ENCODE results near the gene KRTAP10-5.
"Not testable (repeated sequence)": the region's sequence is repeated elsewhere in the genome, so short reads cannot be mapped to it uniquely, and the experiment has no call there.

KRTAP10-5 gene

DNA sequence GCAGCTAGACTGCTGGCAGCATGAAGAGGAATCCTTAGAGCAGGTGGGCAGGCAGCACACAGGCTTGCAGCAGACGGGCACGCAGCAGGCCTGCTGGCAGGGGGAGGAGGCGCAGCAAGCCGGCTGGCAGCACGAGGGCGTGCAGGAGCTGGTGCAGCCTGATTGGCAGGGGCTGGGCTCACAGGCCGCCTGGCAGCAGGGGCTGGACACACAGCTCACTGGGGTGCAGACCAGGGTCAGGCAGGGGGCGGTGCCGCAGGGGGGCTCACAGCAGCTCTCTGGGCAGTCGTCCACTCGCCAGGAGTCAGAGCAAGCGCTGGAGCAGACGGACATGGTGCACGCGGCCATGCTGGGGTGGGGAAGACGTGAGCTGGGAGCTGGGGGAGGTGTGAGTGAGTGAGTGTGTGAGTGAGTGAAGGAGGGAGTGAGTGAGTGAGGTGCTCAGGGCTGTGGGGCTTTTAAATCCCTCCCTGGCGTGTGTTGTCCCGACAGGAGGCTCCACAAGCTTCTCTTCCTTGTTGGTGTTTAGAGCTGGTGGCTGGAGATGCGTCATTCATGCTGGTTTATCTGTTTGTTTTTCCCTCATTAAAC is at the start of gene KRTAP10-5:
KRTAP10-5 (minus strand) TSS at position 374 of the 591 bp plus-strand sequence; CDS start at position 348, 26 bp downstream.
- H3K27ac ChIP-seq (ENCODE audit: low read depth, low read length); H3K27me3 ChIP-seq (ENCODE audit: control insufficient read depth in 5 of 5, insufficient read depth in 4 of 5, low read length in 5 of 5); H3K36me3 ChIP-seq (ENCODE audit: control insufficient read depth in 5 of 5, insufficient read depth in 5 of 5, low read length in 5 of 5); H3K9ac ChIP-seq (ENCODE audit: low read length in 5 of 5); H3K4me1 ChIP-seq (ENCODE audit: control insufficient read depth in 5 of 5, insufficient read depth in 5 of 5, low read length in 5 of 5); H3K4me3 ChIP-seq (ENCODE audit: low read depth in 1 of 5, low read length in 5 of 5): not testable (repeated sequence)
- H3K9me3 ChIP-seq (ENCODE audit: control insufficient read depth in 5 of 5, low read length in 5 of 5) = peaks cover 7 to 33% (median 29%) of the 10 kb centered on the region in 5 donors

GRCh38 chr21:44628707-44629391 is 48.4 kb upstream of the KRTAP10-5 start:
- Histone ChIP-seq H3K4me3 (ENCODE audit: low read depth in 1 of 5, low read length in 5 of 5) (no peak overlapping the region), H3K4me1 (ENCODE audit: control insufficient read depth in 5 of 5, insufficient read depth in 5 of 5, low read length in 5 of 5) (peaks cover 0 to 4% (median 0%) of the 10 kb centered on the region in 5 donors), H3K9me3 (ENCODE audit: control insufficient read depth in 5 of 5, low read length in 5 of 5) (peaks cover 7 to 32% (median 22%) of the 10 kb centered on the region in 5 donors), H3K9ac (ENCODE audit: low read length in 5 of 5) (no peak overlapping the region), H3K27ac (ENCODE audit: low read depth, low read length) (no peak overlapping the region), H3K27me3 (ENCODE audit: control insufficient read depth in 5 of 5, insufficient read depth in 4 of 5, low read length in 5 of 5) (peaks cover 12 to 29% (median 19%) of the 10 kb centered on the region in 5 donors), H3K36me3 (ENCODE audit: control insufficient read depth in 5 of 5, insufficient read depth in 5 of 5, low read length in 5 of 5) (no peaks in the 10 kb centered on the region)

- peaks cover 11 to 41% (median 26%) of the 10 kb centered on the region in 5 donors for H3K9me3 ChIP-seq (ENCODE audit: control insufficient read depth in 5 of 5, low read length in 5 of 5)
These were observed 47.4 kb upstream of the KRTAP10-5 start for GRCh38 chr21:44627831-44628233.

DNA sequence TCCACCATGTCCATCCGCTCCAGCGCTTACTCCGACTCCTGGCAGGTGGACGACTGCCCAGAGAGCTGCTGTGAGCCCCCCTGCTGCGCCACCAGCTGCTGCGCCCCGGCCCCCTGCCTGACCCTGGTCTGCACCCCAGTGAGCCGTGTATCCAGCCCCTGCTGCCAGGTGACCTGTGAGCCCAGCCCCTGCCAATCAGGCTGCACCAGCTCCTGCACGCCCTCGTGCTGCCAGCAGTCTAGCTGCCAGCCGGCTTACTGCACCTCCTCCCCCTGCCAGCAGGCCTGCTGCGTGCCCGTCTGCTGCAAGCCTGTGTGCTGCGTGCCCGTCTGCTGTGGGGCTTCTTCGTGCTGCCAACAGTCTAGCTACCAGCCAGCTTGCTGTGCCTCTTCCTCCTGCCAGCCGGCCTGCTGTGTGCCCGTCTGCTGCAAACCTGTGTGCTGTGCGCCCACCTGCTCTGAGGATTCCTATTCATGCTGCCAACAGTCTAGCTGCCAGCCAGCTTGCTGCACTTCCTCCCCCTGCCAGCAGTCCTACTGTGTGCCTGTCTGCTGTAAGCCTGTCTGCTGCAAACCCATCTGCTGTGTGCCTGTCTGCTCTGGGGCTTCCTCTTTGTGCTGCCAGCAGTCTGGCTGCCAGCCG is 46.9 kb upstream of the KRTAP10-5 start:
- not testable (repeated sequence) for H3K27ac ChIP-seq (ENCODE audit: low read depth, low read length); H3K36me3 ChIP-seq (ENCODE audit: control insufficient read depth in 5 of 5, insufficient read depth in 5 of 5, low read length in 5 of 5); H3K4me3 ChIP-seq (ENCODE audit: low read depth in 1 of 5, low read length in 5 of 5); H3K4me1 ChIP-seq (ENCODE audit: control insufficient read depth in 5 of 5, insufficient read depth in 5 of 5, low read length in 5 of 5); H3K9ac ChIP-seq (ENCODE audit: low read length in 5 of 5)
- Histone ChIP-seq H3K27me3 (ENCODE audit: control insufficient read depth in 5 of 5, insufficient read depth in 4 of 5, low read length in 5 of 5) (peaks cover 12 to 29% (median 19%) of the 10 kb centered on the region in 5 donors), H3K9me3 (ENCODE audit: control insufficient read depth in 5 of 5, low read length in 5 of 5) (peaks cover 11 to 44% (median 29%) of the 10 kb centered on the region in 5 donors)

More at GRCh38 chr21:44627831-44628233, 47.4 kb upstream of the KRTAP10-5 start:
- not testable (repeated sequence) for H3K4me1 ChIP-seq (ENCODE audit: control insufficient read depth in 5 of 5, insufficient read depth in 5 of 5, low read length in 5 of 5); H3K36me3 ChIP-seq (ENCODE audit: control insufficient read depth in 5 of 5, insufficient read depth in 5 of 5, low read length in 5 of 5); H3K4me3 ChIP-seq (ENCODE audit: low read depth in 1 of 5, low read length in 5 of 5); H3K9ac ChIP-seq (ENCODE audit: low read length in 5 of 5); H3K27ac ChIP-seq (ENCODE audit: low read depth, low read length)
- peaks cover 12 to 29% (median 19%) of the 10 kb centered on the region in 5 donors for H3K27me3 ChIP-seq (ENCODE audit: control insufficient read depth in 5 of 5, insufficient read depth in 4 of 5, low read length in 5 of 5)

- H3K4me3 ChIP-seq (ENCODE audit: low read depth in 1 of 5, low read length in 5 of 5) = no peak within 1 kb of the TSS
- H3K9me3 ChIP-seq (ENCODE audit: control insufficient read depth in 5 of 5, low read length in 5 of 5) = peaks cover 11 to 39% (median 24%) of the 10 kb centered on the region in 5 donors
- peaks cover 12 to 29% (median 19%) of the 10 kb centered on the region in 5 donors for H3K27me3 ChIP-seq (ENCODE audit: control insufficient read depth in 5 of 5, insufficient read depth in 4 of 5, low read length in 5 of 5)
- H3K4me1 ChIP-seq (ENCODE audit: control insufficient read depth in 5 of 5, insufficient read depth in 5 of 5, low read length in 5 of 5) = peaks cover 0 to 4% (median 0%) of the 10 kb centered on the region in 5 donors
- H3K36me3 ChIP-seq (ENCODE audit: control insufficient read depth in 5 of 5, insufficient read depth in 5 of 5, low read length in 5 of 5) = no peaks in the 10 kb centered on the region
- no peak within 1 kb of the TSS for H3K27ac ChIP-seq (ENCODE audit: low read depth, low read length)
- no peak within 1 kb of the TSS for H3K9ac ChIP-seq (ENCODE audit: low read length in 5 of 5)
These were observed 46.3 kb upstream of the KRTAP10-5 start, which contains the start of gene KRTAP10-9 for GRCh38 chr21:44626673-44627143. Gene KRTAP10-9 (plus strand): TSS chr21:44627093. CDS start chr21:44627172, 79 bp downstream.

- Histone ChIP-seq H3K4me1 (ENCODE audit: control insufficient read depth in 5 of 5, insufficient read depth in 5 of 5, low read length in 5 of 5) (peaks cover 0 to 4% (median 0%) of the 10 kb centered on the region in 5 donors), H3K27me3 (ENCODE audit: control insufficient read depth in 5 of 5, insufficient read depth in 4 of 5, low read length in 5 of 5) (peaks cover 12 to 29% (median 19%) of the 10 kb centered on the region in 5 donors), H3K4me3 (ENCODE audit: low read depth in 1 of 5, low read length in 5 of 5) (no peak overlapping the region), H3K9me3 (ENCODE audit: control insufficient read depth in 5 of 5, low read length in 5 of 5) (peaks cover 11 to 37% (median 21%) of the 10 kb centered on the region in 5 donors), H3K36me3 (ENCODE audit: control insufficient read depth in 5 of 5, insufficient read depth in 5 of 5, low read length in 5 of 5) (no peaks in the 10 kb centered on the region), H3K9ac (ENCODE audit: low read length in 5 of 5) (no peak overlapping the region), H3K27ac (ENCODE audit: low read depth, low read length) (no peak overlapping the region)
These were observed 45.9 kb upstream of the KRTAP10-5 start for GRCh38 chr21:44626262-44626661.

DNA sequence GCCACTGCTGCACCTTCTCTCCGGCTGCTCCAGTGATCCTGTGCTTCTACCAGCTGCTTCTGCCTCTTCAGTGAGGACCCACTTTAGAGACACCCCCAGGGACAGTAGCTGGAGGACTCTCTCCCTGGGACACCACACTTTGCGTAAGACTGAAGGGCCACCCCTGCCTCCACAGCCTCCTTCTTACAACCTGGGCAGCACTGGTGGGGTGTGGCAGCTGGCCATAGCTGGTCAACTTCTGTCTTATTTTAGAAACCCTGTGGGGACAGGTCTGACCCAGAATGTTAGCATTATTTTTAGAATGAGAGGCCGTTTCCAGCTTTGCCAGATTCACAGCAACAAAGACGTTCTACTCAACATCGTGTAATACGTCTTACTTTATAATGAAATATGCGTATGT is 45.4 kb upstream of the KRTAP10-5 start:
- no peak overlapping the region for H3K4me3 ChIP-seq (ENCODE audit: low read depth in 1 of 5, low read length in 5 of 5)
- H3K36me3 ChIP-seq (ENCODE audit: control insufficient read depth in 5 of 5, insufficient read depth in 5 of 5, low read length in 5 of 5) = no peaks in the 10 kb centered on the region
- peaks cover 7 to 35% (median 20%) of the 10 kb centered on the region in 5 donors for H3K9me3 ChIP-seq (ENCODE audit: control insufficient read depth in 5 of 5, low read length in 5 of 5)
- no peak overlapping the region for H3K27ac ChIP-seq (ENCODE audit: low read depth, low read length)
- H3K9ac ChIP-seq (ENCODE audit: low read length in 5 of 5) = no peak overlapping the region
- peaks cover 0 to 4% (median 0%) of the 10 kb centered on the region in 5 donors for H3K4me1 ChIP-seq (ENCODE audit: control insufficient read depth in 5 of 5, insufficient read depth in 5 of 5, low read length in 5 of 5)
- H3K27me3 ChIP-seq (ENCODE audit: control insufficient read depth in 5 of 5, insufficient read depth in 4 of 5, low read length in 5 of 5) = peaks cover 12 to 29% (median 19%) of the 10 kb centered on the region in 5 donors

GRCh38 chr21:44623575-44623974 is 43.2 kb upstream of the KRTAP10-5 start:
- H3K4me3 ChIP-seq (ENCODE audit: low read depth in 1 of 5, low read length in 5 of 5) = no peak overlapping the region
- H3K9ac ChIP-seq (ENCODE audit: low read length in 5 of 5) = no peak overlapping the region
- H3K9me3 ChIP-seq (ENCODE audit: control insufficient read depth in 5 of 5, low read length in 5 of 5) = peaks cover 7 to 26% (median 17%) of the 10 kb centered on the region in 5 donors
- H3K27ac ChIP-seq (ENCODE audit: low read depth, low read length) = no peak overlapping the region
- H3K27me3 ChIP-seq (ENCODE audit: control insufficient read depth in 5 of 5, insufficient read depth in 4 of 5, low read length in 5 of 5) = peaks cover 11 to 26% (median 12%) of the 10 kb centered on the region in 5 donors
- H3K36me3 ChIP-seq (ENCODE audit: control insufficient read depth in 5 of 5, insufficient read depth in 5 of 5, low read length in 5 of 5) = no peaks in the 10 kb centered on the region
- peaks cover 0 to 8% (median 3%) of the 10 kb centered on the region in 5 donors for H3K4me1 ChIP-seq (ENCODE audit: control insufficient read depth in 5 of 5, insufficient read depth in 5 of 5, low read length in 5 of 5)

GRCh38 chr21:44619886-44620285 is 39.5 kb upstream of the KRTAP10-5 start:
- H3K4me3 ChIP-seq (ENCODE audit: low read depth in 1 of 5, low read length in 5 of 5) = no peak overlapping the region
- H3K4me1 ChIP-seq (ENCODE audit: control insufficient read depth in 5 of 5, insufficient read depth in 5 of 5, low read length in 5 of 5) = peaks cover 0 to 5% (median 3%) of the 10 kb centered on the region in 5 donors
- no peak overlapping the region for H3K9ac ChIP-seq (ENCODE audit: low read length in 5 of 5)
- H3K27ac ChIP-seq (ENCODE audit: low read depth, low read length) = no peak overlapping the region
- peaks cover 7 to 23% (median 17%) of the 10 kb centered on the region in 5 donors for H3K9me3 ChIP-seq (ENCODE audit: control insufficient read depth in 5 of 5, low read length in 5 of 5)
- no peaks in the 10 kb centered on the region for H3K36me3 ChIP-seq (ENCODE audit: control insufficient read depth in 5 of 5, insufficient read depth in 5 of 5, low read length in 5 of 5)
- H3K27me3 ChIP-seq (ENCODE audit: control insufficient read depth in 5 of 5, insufficient read depth in 4 of 5, low read length in 5 of 5) = peaks cover 4 to 11% (median 5%) of the 10 kb centered on the region in 5 donors
